GM10847 (cell line): ENCODE data around the gene DNAH11.

ENCODE experiments used
- POLR2A ChIP-seq: IDR thresholded peaks from 2 replicates; pipeline ENCODE4 v1.6.1; 2011; ENCODE audit not compliant: insufficient read length; ENCODE audit errors: extremely low read depth

The DNAH11 gene

GRCh38 chr7:21731977-21732376 is 189.1 kb downstream of the DNAH11 start:
- no peak for TF ChIP-seq POLR2A

- TF ChIP-seq POLR2A: no peak
Measured at GRCh38 chr7:21733837-21734236, 191.0 kb downstream of the DNAH11 start.

GRCh38 chr7:21743493-21743892 is 200.7 kb downstream of the DNAH11 start:
- TF ChIP-seq POLR2A: no peak

DNA sequence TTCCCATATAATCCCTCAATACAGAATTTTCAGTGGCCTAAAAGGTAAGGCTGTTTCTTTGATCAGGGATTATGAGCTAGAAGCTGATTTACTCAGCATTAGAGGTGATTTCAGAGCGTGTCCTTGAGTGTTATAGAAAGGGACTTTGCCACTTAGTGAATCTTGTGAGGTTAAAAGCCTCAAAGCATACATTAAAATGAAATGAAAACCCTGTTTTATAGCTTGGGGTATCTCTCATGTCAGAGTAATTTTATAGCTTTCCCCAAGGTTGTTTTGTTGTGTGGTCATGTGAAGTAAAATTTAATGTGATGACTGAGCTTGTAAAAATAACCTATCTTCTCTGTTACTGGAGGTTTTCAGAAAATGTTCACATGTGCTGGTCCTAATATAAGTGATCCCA is 204.1 kb downstream of the DNAH11 start:
- no peak for TF ChIP-seq POLR2A

DNA sequence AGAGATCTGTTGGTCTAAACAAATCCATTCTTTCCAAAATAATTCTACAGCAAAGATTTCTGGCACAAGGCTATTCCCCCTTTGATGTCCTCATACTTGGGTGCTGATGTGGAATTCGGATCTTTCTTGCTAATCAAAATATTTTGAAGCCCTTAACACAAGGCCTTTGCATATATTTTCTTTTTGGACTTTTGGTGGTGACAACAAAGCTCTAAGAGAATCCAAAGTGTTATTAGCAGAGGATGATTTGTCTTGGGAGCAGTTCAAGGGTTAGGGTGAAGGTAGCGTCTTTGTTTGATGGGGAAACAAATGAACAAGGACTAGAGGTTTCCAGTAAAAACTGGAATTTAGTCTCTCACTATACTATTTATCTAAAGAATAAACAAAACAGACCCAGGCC is 205.0 kb downstream of the DNAH11 start:
- no peak for TF ChIP-seq POLR2A

DNA sequence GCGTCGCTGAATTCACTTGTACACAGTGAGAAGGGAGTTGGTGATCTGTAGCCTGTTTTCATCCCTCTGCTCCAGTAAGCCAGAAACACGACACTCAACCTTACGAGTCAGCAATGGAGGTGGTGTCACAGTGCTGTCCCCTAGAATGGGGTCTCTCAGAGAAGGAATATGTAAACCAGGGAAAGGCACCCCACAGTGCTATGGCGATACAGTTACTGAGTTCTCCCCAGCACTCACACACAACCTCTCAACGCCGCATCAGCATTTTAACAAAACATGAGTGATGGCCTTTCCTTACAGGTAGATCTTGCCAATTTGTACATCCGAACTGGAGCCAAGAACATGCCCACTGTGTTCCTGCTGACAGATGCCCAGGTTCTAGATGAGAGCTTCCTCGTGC is 206.5 kb downstream of the DNAH11 start:
- TF ChIP-seq POLR2A: no peak

GRCh38 chr7:21753071-21753470 is 210.2 kb downstream of the DNAH11 start:
- TF ChIP-seq POLR2A: no peak

DNA sequence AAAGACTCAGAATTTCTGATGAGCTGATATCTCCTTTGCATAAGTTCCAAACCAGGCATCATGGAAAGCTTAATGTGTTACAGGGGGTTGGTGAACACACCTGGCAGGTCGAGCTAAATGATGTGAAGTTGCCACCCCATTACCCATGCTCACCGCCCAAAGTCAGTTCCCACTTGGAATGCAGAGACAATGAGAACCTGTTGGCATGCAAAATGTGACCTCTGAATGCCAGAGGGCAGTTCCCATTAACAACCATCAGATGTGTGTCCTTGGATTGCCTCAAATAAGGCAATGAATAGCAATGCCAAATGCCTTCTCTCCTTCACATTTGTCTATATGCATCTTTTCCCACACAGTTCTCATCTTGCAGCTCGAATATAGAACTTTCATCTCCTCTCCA is 212.1 kb downstream of the DNAH11 start:
- no peak for TF ChIP-seq POLR2A

GRCh38 chr7:21757537-21758282 is 214.9 kb downstream of the DNAH11 start:
- TF ChIP-seq POLR2A: no peak

DNA sequence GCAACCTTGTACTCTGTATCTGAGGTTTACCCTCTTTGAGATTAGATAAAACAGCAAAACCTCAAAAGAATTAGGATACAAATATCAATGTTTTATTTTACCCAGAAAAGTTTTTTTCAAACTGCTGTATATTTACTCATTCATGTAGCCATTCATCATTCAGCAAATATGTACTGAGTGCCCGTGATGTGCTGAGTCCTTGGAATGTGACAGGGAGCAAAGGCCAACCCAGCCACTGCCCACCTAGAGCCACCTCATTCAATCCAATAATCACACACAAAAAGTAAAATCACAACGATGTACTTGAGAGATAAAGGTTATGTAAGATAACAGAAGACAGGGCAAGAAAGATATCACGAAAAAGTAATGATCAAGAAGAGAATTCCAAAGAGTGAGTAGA is 215.4 kb downstream of the DNAH11 start:
- no peak for TF ChIP-seq POLR2A

GRCh38 chr7:21762469-21762868 is 219.6 kb downstream of the DNAH11 start:
- TF ChIP-seq POLR2A: no peak

GRCh38 chr7:21763818-21764217 is 221.0 kb downstream of the DNAH11 start:
- no peak for TF ChIP-seq POLR2A

DNA sequence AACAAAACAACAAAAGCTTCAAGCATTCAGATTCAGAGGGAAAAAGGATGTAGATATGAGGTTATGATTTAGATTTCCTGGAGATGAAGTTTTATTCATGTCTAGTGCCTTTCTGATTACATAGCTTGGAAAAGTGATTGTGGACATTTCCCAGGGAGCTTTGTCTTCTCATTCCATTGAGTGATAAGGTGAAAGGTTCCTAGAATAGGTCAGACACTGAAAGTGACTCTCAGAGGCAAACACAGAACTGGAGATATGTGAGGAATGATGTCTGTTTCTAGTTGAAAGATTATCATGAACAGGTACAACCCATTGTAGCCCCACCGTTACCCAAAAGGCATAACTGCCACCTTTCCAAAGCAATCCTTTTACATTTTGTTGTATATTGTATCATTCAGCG is 223.4 kb downstream of the DNAH11 start:
- TF ChIP-seq POLR2A: no peak

- no peak for TF ChIP-seq POLR2A
Measured at GRCh38 chr7:21767300-21767900, 224.6 kb downstream of the DNAH11 start.

GRCh38 chr7:21768279-21768678 is 225.4 kb downstream of the DNAH11 start:
- TF ChIP-seq POLR2A: no peak

GRCh38 chr7:21771266-21771665 is 228.4 kb downstream of the DNAH11 start:
- TF ChIP-seq POLR2A: no peak
